K562 (cell line): ENCODE measurements around the gene USP10. TPM values are rescaled to one million over a fixed set of nuclear protein-coding genes. Genes with fewer than 3 reads are reported as not detected.

Experiments
- ATAC-seq: fragments of 200-7000 bp; cut with Tn5 transposase; 3 replicates; pipeline ENCODE4 v1.9.1; 2020; ENCODE audit warnings: moderate library complexity
- BruUV-seq: library from RNA; stranded (reverse); fragments of 400-500 nt; replicated peaks from 2 replicates; lab custom pipeline; 2021; lab: Mats Ljungman, UMichigan
- CTCF ChIA-PET: fragments of 300-600 bp; formaldehyde crosslinking; extraction: SDS; loops from one replicate; lab custom pipeline; 2021; ENCODE audit warnings: low intra/inter-chr PET ratio; lab: Yijun Ruan, JAX
- POLR2A ChIA-PET: fragments of 300-600, 350-650 bp; sonication (Branson Sonifier 250); formaldehyde crosslinking; extraction: SDS; loops from one replicate; lab custom pipeline; 2021; ENCODE audit warnings: antibody characterized with exemption, inconsistent platforms; lab: Yijun Ruan, JAX
- DNase-seq, 4 experiments: peaks; one replicate each; pipeline versions ENCODE4 v3.0.0 to v3.0.0-alpha.2; 2011 to 2018; ENCODE audit warnings: low spot score in 3 of 4, mixed read lengths in 3 of 4; ENCODE audit errors: extremely low read depth in 1 of 4
- FAIRE-seq: peaks from 2 replicates; lab custom pipeline; 2011; peaks lifted over from hg19 to GRCh38; lab: Jason Lieb, UNC
- H2AFZ ChIP-seq: 2 replicates; pipeline ENCODE4 v1.6.0; 2011; ENCODE audit warnings: low read depth, low read length, control low read depth, inconsistent platforms
- H3K27ac ChIP-seq: fragments of 200-600 bp; 3 replicates; pipeline ENCODE4 v1.8.0; 2011; ENCODE audit warnings: low read depth, mild to moderate bottlenecking, control low read depth, inconsistent platforms, low read length, moderate library complexity, mixed read lengths; ENCODE audit errors: extremely low read depth
- H3K27me3 ChIP-seq, 2 experiments: fragments of 300-600 bp in 1 of 2; 2 replicates in 1 of 2; 3 replicates in 1 of 2; pipeline versions ENCODE4 v1.6.0 to v1.8.0; 2011; ENCODE audit warnings: inconsistent platforms in 2 of 2, low read length in 2 of 2, mild to moderate bottlenecking in 1 of 2, mixed read lengths in 1 of 2, moderate library complexity in 1 of 2; ENCODE audit not compliant: control insufficient read depth in 2 of 2, insufficient read depth in 2 of 2
- H3K36me3 ChIP-seq: fragments of 300-600 bp; 3 replicates; pipeline ENCODE4 v1.8.0; 2011; ENCODE audit warnings: mild to moderate bottlenecking, low read length, inconsistent platforms; ENCODE audit not compliant: control insufficient read depth, insufficient read depth
- H3K4me1 ChIP-seq, 2 experiments: fragments of 200-600 bp in 1 of 2; replicated peaks in 1 of 2; 2 replicates in 1 of 2; 3 replicates in 1 of 2; pipeline versions ENCODE4 v1.5.1 to v1.8.0; 2011; ENCODE audit warnings: inconsistent platforms in 2 of 2, low read length in 2 of 2, mild to moderate bottlenecking in 1 of 2, mixed read lengths in 1 of 2, moderate library complexity in 1 of 2; ENCODE audit not compliant: control insufficient read depth in 2 of 2, insufficient read depth in 2 of 2
- H3K4me2 ChIP-seq: 2 replicates; pipeline ENCODE4 v1.6.1; 2011; ENCODE audit warnings: low read length, control low read depth, inconsistent platforms, mixed read lengths; ENCODE audit not compliant: insufficient read depth
- H3K4me3 ChIP-seq: fragments of 200-600 bp; sonication (generic), shearing (Covaris generic); 2 replicates; pipeline ENCODE4 v1.5.1; 2016; ENCODE audit warnings: control low read depth, inconsistent platforms
- H3K79me2 ChIP-seq: fragments of 200-600 bp; 3 replicates; pipeline ENCODE4 v1.8.0; 2011; ENCODE audit warnings: low read length, inconsistent platforms; ENCODE audit not compliant: control insufficient read depth, insufficient read depth
- H3K9ac ChIP-seq, 2 experiments: 2 replicates each; pipeline versions ENCODE4 v1.6.0 to v1.6.1; 2011; ENCODE audit warnings: low read depth in 2 of 2, low read length in 2 of 2, control low read depth in 1 of 2, inconsistent platforms in 1 of 2, mild to moderate bottlenecking in 1 of 2, mixed read lengths in 1 of 2; ENCODE audit not compliant: insufficient read depth in 1 of 2
- H3K9me1 ChIP-seq: one replicate; pipeline ENCODE4 v1.6.0; 2011; ENCODE audit warnings: inconsistent platforms, mild to moderate bottlenecking, low read length, moderate library complexity; ENCODE audit not compliant: control insufficient read depth, insufficient read depth
- H3K9me3 ChIP-seq: replicated peaks from 2 replicates; pipeline ENCODE4 v1.5.1; 2011; ENCODE audit warnings: low read depth, low read length, inconsistent platforms; ENCODE audit not compliant: control insufficient read depth, insufficient read depth
- H4K20me1 ChIP-seq: replicated peaks from 2 replicates; pipeline ENCODE4 v1.6.1; 2011; ENCODE audit warnings: low read length, inconsistent platforms, mixed read lengths; ENCODE audit not compliant: control insufficient read depth, insufficient read depth
- BCOR ChIP-seq: fragments of 450-650 bp; IDR thresholded peaks from 2 replicates; pipeline ENCODE4 v1.6.1; 2016
- CC2D1A ChIP-seq: fragments of 450-650 bp; IDR thresholded peaks from 2 replicates; pipeline ENCODE4 v1.6.1; 2017; ENCODE audit warnings: mild to moderate bottlenecking
- ELF2 ChIP-seq: fragments of 250-450 bp; sonication (Bioruptor Pico); IDR thresholded peaks from 2 replicates; pipeline ENCODE4 v1.5.0; 2021; ENCODE audit warnings: mild to moderate bottlenecking
- ELF4 ChIP-seq: fragments of 450-650 bp; formaldehyde crosslinking; IDR thresholded peaks from 2 replicates; pipeline ENCODE4 v1.4.0; 2022; ENCODE audit warnings: missing genetic modification characterization
- ERF ChIP-seq: fragments of 450-650 bp; formaldehyde crosslinking; IDR thresholded peaks from 2 replicates; pipeline ENCODE4 v1.4.0; 2020; ENCODE audit warnings: mild to moderate bottlenecking, mixed read lengths
- ETV5 ChIP-seq: sonication (generic); formaldehyde crosslinking; IDR thresholded peaks from 2 replicates; pipeline ENCODE4 v1.4.0; 2020; ENCODE audit warnings: low read depth, mild to moderate bottlenecking, missing genetic modification reagents
- MECOM ChIP-seq: fragments of 250-450 bp; sonication (Bioruptor Pico); IDR thresholded peaks from 2 replicates; pipeline ENCODE4 v1.8.0; 2022; ENCODE audit warnings: inconsistent platforms
- NCOA4 ChIP-seq: fragments of 450-650 bp; IDR thresholded peaks from 2 replicates; pipeline ENCODE4 v1.6.1; 2018; ENCODE audit warnings: mild to moderate bottlenecking; ENCODE audit not compliant: partially characterized antibody
- NFATC3 ChIP-seq: fragments of 450-650 bp; IDR thresholded peaks from 2 replicates; pipeline ENCODE4 v1.6.1; 2017; ENCODE audit warnings: mild to moderate bottlenecking
- POLR3A ChIP-seq: IDR thresholded peaks from 2 replicates; pipeline ENCODE4 v1.6.1; 2011; ENCODE audit warnings: borderline replicate concordance, mild to moderate bottlenecking, moderate library complexity; ENCODE audit not compliant: insufficient read length, insufficient read depth; ENCODE audit errors: extremely low read depth
- RCOR1 ChIP-seq, 2 experiments: IDR thresholded peaks; 2 replicates each; pipeline ENCODE4 v1.6.1; 2012; ENCODE audit warnings: low read depth in 2 of 2, low read length in 2 of 2, borderline replicate concordance in 1 of 2, improper control_type of control experiment in 1 of 2
- ZNF232 ChIP-seq: sonication (generic); formaldehyde crosslinking; IDR thresholded peaks from 2 replicates; pipeline ENCODE4 v1.8.0; 2022; ENCODE audit warnings: mild to moderate bottlenecking, missing genetic modification reagents
- WGBS: fragments of 100-300 bp; shearing (Covaris generic); methylation state at CpG from one replicate; pipeline ENCODE4 v1.1.6; 2016; ENCODE audit warnings: low coverage, mixed read lengths; ENCODE audit not compliant: insufficient coverage; ENCODE audit errors: missing lambda C conversion rate; 5-methylcytosine and 5-hydroxymethylcytosine counted together
- in situ Hi-C: fragments of 300-500 bp; cut with MboI; formaldehyde crosslinking; loops from 4 replicates; pipeline ENCODE4 v1.15.0; 2018; ENCODE audit warnings: inconsistent platforms, mixed read lengths
- intact Hi-C: fragments of 100-400 bp; cut with micrococcal nuclease; formaldehyde crosslinking; loops from 2 replicates; pipeline ENCODE4 v1.14.2; 2022
- polyA plus RNA-seq, 8 experiments: library from polyadenylated mRNA; depleted of rRNA in 4 of 8; stranded (reverse) in 5 of 8; unstranded in 3 of 8; fragments of >200 nt; fragmentation: Nextera tagmentation in 2 of 8; fragmentation: Illumina TruSeq in 1 of 8; extraction: Ambion mirVana in 2 of 8; extraction: Trizol in 1 of 8; gene quantifications; 2 replicates each; pipeline versions ENCODE4 v1.2.1 to v1.2.3, GENCODE V29; 2011 to 2014; ENCODE audit warnings: inconsistent platforms in 1 of 8, missing spikeins in 1 of 8
- total RNA-seq, 7 experiments: library from RNA; depleted of rRNA in 6 of 7; stranded (reverse); fragments of >200 nt in 6 of 7; fragmentation: Illumina TruSeq in 2 of 7; extraction: Trizol in 2 of 7; gene quantifications; 2 replicates each; pipeline versions ENCODE4 v1.2.1 to v1.2.3, GENCODE V29; 2011 to 2021; ENCODE audit warnings: low replicate concordance in 1 of 7
- TF ChIP-seq, protein P1 (sequence below): fragments of 200-800 bp; sonication (Bioruptor generic); IDR thresholded peaks from 2 replicates; pipeline ENCODE4 v1.6.1; 2017; ENCODE audit warnings: missing genetic modification characterization, missing compliant biosample characterization
- TF ChIP-seq, protein P2 (sequence below): sonication (generic); IDR thresholded peaks from 2 replicates; pipeline ENCODE4 v1.6.1; 2016
- TF ChIP-seq, protein P3 (sequence below): sonication (generic); formaldehyde crosslinking; IDR thresholded peaks from 2 replicates; pipeline ENCODE4 v1.8.0; 2022; ENCODE audit warnings: mild to moderate bottlenecking, missing genetic modification reagents, borderline replicate concordance

Gene USP10
- total and polyA plus RNA-seq, 9 of the 15 experiments (the other 6 are each of a cell fraction or from before 2014, with no cell fraction given), result 61.7 to 197 (median 116) TPM

DNA sequence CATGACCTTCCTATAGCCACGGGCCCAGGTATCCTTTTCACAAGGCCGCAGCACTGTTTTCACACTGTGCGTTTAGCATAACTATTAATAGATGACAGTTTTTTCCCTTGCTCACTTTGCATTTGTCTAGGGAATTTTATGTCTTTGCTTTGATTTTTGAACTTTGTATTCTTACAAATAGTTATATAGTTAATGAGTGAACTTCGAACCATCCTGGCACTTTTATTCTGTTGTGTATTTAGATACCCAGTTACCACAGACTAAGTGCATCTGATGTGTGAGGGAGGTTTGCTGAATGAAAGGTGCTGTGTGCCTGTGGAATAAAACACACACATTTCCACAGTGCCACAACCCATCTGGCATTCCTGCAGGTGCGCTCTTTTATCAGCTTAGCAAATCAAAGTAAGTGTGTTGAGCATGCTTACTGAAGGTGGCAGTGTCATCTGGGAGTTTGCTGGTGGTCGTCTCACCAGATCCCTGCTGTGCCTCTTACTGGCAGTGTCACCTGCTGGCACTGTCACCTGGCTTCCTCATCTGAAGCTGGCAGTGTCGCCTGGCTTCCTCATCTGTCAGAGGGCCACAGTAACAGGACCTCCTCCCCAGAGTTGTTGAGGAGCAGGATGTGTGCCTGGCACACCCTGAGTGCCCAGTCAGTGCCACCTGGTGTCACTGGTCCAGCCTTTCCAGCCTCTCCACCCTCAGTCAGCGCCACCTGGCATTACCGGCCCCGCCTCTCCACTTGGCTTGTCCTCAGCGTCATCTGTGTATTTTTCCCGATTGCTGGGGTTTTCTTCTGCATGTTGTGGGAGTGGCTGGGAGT is 37.6 kb downstream of the USP10 start (continued):
- TF ChIP-seq NFATC3 (no peak), NCOA4 (no peak)

DNA sequence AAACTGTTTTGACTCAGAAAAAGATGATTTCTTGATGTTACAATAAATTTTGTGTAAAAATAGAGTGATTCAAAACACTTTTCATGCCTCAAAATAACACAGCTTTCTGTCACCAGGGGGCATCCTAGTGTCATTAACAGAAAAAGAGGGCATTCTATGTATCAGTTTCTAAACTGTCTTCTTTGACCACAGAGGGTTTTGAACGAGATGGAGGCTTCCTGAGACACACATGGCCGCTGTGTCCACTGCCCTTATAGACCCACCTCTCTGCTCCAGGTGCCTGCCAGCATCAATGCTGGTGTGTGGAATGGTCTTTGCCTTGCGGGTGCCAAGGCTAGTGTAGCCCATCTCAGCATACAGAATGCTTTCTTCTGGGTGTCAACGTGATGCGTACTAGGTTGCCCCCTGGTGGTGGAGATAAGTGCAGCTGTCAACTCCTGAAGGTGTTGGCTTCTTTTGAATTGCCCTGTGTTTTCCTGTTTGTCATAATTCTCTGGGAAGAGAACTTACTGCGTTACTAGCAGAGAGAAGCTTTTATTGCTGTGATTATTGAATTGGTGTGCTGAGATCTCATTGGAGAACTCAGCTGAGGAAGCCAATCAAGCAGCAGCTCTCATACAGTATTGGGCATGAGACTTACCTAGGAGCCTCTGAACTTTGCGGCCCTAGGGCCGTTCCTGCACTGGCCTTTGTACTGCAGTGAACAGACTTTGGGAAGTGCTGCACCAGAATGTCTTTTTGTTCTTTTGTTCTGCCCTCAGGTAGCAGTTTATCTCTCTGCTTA is 38.6 kb downstream of the USP10 start:
- in situ Hi-C loops (no loop called here), intact Hi-C loops (loop anchor here (1.0 kb wide), 1 partner anchor 66 kb away; no protein-coding TSS in a partner anchor)
- WGBS, result 28% methylated on average over 8 of the region's 8 CpGs
- DNase-seq (peak; percentile 72 to 90 (median 76)), FAIRE-seq (peak; percentile 90), ATAC-seq (peak; percentile 93)
- ChIA-PET CTCF (interaction anchor here (0.6 to 5.6 kb wide), 6 partner anchors 66 to 232 kb away, joined by 3 to 89 read pairs (median 4); no protein-coding TSS in a partner anchor), POLR2A (interaction anchor here (0.6 to 1.9 kb wide), 9 partner anchors 8 to 250 kb away, joined by 3 to 7 read pairs (median 4); no protein-coding TSS in a partner anchor)
- peaks cover 31% of the 10 kb centered on the region for H4K20me1 ChIP-seq
- BruUV-seq, result no TSS peak
- H3K4me3 ChIP-seq, result no peak overlapping the region
- H3K36me3 ChIP-seq, result peaks cover 91% of the 10 kb centered on the region
- peaks cover 16 to 22% of the 10 kb centered on the region in 2 experiments for H3K4me1 ChIP-seq
- H3K27ac ChIP-seq, result no peak overlapping the region; the same call in 2 of the 3 replicates
- no peaks in the 10 kb centered on the region for H3K27me3 ChIP-seq
- no peaks in the 10 kb centered on the region for H3K9me3 ChIP-seq
- peak overlapping the region; percentile 59 for H3K4me2 ChIP-seq
- peaks cover 96% of the 10 kb centered on the region for H3K79me2 ChIP-seq
- no peak overlapping the region for H2AFZ ChIP-seq
- peaks cover 7% of the 10 kb centered on the region for H3K9me1 ChIP-seq
- H3K9ac ChIP-seq, result no peak overlapping the region
- no peak for TF ChIP-seq MECOM (CRISPR knock-in tag)
- TF ChIP-seq BCOR, result no peak
- TF ChIP-seq, protein P1, sequence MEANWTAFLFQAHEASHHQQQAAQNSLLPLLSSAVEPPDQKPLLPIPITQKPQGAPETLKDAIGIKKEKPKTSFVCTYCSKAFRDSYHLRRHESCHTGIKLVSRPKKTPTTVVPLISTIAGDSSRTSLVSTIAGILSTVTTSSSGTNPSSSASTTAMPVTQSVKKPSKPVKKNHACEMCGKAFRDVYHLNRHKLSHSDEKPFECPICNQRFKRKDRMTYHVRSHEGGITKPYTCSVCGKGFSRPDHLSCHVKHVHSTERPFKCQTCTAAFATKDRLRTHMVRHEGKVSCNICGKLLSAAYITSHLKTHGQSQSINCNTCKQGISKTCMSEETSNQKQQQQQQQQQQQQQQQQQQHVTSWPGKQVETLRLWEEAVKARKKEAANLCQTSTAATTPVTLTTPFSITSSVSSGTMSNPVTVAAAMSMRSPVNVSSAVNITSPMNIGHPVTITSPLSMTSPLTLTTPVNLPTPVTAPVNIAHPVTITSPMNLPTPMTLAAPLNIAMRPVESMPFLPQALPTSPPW (CRISPR knock-in tag), result no peak
- TF ChIP-seq CC2D1A, result no peak
- TF ChIP-seq POLR3A, result no peak
- no peak for TF ChIP-seq ELF2 (CRISPR knock-in tag)
- TF ChIP-seq, protein P2, sequence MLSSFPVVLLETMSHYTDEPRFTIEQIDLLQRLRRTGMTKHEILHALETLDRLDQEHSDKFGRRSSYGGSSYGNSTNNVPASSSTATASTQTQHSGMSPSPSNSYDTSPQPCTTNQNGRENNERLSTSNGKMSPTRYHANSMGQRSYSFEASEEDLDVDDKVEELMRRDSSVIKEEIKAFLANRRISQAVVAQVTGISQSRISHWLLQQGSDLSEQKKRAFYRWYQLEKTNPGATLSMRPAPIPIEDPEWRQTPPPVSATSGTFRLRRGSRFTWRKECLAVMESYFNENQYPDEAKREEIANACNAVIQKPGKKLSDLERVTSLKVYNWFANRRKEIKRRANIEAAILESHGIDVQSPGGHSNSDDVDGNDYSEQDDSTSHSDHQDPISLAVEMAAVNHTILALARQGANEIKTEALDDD, result no peak
- no peak for TF ChIP-seq ERF (CRISPR knock-in tag)
- TF ChIP-seq, protein P3, sequence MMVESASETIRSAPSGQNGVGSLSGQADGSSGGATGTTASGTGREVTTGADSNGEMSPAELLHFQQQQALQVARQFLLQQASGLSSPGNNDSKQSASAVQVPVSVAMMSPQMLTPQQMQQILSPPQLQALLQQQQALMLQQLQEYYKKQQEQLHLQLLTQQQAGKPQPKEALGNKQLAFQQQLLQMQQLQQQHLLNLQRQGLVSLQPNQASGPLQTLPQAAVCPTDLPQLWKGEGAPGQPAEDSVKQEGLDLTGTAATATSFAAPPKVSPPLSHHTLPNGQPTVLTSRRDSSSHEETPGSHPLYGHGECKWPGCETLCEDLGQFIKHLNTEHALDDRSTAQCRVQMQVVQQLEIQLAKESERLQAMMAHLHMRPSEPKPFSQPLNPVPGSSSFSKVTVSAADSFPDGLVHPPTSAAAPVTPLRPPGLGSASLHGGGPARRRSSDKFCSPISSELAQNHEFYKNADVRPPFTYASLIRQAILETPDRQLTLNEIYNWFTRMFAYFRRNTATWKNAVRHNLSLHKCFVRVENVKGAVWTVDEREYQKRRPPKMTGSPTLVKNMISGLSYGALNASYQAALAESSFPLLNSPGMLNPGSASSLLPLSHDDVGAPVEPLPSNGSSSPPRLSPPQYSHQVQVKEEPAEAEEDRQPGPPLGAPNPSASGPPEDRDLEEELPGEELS, result no peak
- TF ChIP-seq RCOR1 (IDR thresholded peaks at IDR 0.05; ENCODE audit: borderline replicate concordance in 1 of 2, low read depth in 2 of 2, low read length in 2 of 2), result peak in 1 of 2 experiments; percentile 34; a peak in 1 of 4 replicates
- TF ChIP-seq ELF4 (CRISPR knock-in tag), result no peak
- TF ChIP-seq ETV5, result no peak
- TF ChIP-seq ZNF232 (CRISPR knock-in tag), result no peak
